HepG2 (cell line): ENCODE data around the gene METAP1D. TPM values are rescaled to one million over a fixed set of nuclear protein-coding genes. Genes with fewer than 3 reads are reported as not detected.

ENCODE experiments used
- ATAC-seq: fragments of 200-7000 bp; cut with Tn5 transposase; 3 replicates; pipeline ENCODE4 v1.9.1; 2020; ENCODE audit warnings: mild to moderate bottlenecking, moderate library complexity
- BruUV-seq: library from RNA; stranded (reverse); fragments of 400-500 nt; replicated peaks from 2 replicates; lab custom pipeline; 2021; lab: Mats Ljungman, UMichigan
- CTCF ChIA-PET: fragments of 300-600 bp; formaldehyde crosslinking; extraction: SDS; loops from one replicate; lab custom pipeline; 2021; ENCODE audit warnings: low total read pairs, inconsistent platforms, low intra/inter-chr PET ratio; lab: Yijun Ruan, JAX
- POLR2A ChIA-PET: fragments of 350-600 bp; sonication (Branson Sonifier 250); formaldehyde crosslinking; loops from one replicate; lab custom pipeline; 2020; ENCODE audit warnings: antibody characterized with exemption, inconsistent platforms; lab: Yijun Ruan, JAX
- DNase-seq: peaks from one replicate; pipeline ENCODE4 v3.0.0-alpha.2; 2015; ENCODE audit warnings: low spot score
- FAIRE-seq: peaks from 3 replicates; lab custom pipeline; 2011; peaks lifted over from hg19 to GRCh38; lab: Jason Lieb, UNC
- H2AFZ ChIP-seq: one replicate; pipeline ENCODE4 v1.6.1; 2011; ENCODE audit warnings: low read length, inconsistent platforms
- H3K27ac ChIP-seq: fragments of 300-600 bp; 3 replicates; pipeline ENCODE4 v1.8.0; 2011; ENCODE audit warnings: mixed run types, mild to moderate bottlenecking, mixed read lengths, low read length, inconsistent platforms; ENCODE audit not compliant: insufficient read depth; ENCODE audit errors: extremely low read length
- H3K27me3 ChIP-seq, 2 experiments: fragments of 200-600 bp in 1 of 2; 2 replicates in 1 of 2; 3 replicates in 1 of 2; pipeline versions ENCODE4 v1.6.0 to v1.8.0; 2011; ENCODE audit warnings: low read length in 2 of 2, mild to moderate bottlenecking in 2 of 2, moderate library complexity in 2 of 2, inconsistent platforms in 1 of 2; ENCODE audit not compliant: insufficient read depth in 2 of 2, control insufficient read depth in 1 of 2
- H3K36me3 ChIP-seq, 2 experiments: fragments of 200-600 bp in 1 of 2; replicated peaks in 1 of 2; 2 replicates in 1 of 2; 3 replicates in 1 of 2; pipeline versions ENCODE4 v1.5.1 to v1.8.0; 2011; ENCODE audit warnings: low read length in 2 of 2, inconsistent platforms in 1 of 2; ENCODE audit not compliant: insufficient read depth in 2 of 2, control insufficient read depth in 1 of 2
- H3K4me1 ChIP-seq: 2 replicates; pipeline ENCODE4 v1.5.1; 2012; ENCODE audit warnings: low read length, inconsistent platforms; ENCODE audit not compliant: insufficient read depth
- H3K4me2 ChIP-seq: 2 replicates; pipeline ENCODE4 v1.6.0; 2011; ENCODE audit warnings: low read depth, low read length, inconsistent platforms
- H3K4me3 ChIP-seq, 3 experiments: fragments of 200-600 bp in 1 of 3; sonication (generic), shearing (Covaris generic) in 1 of 3; replicated peaks in 1 of 3; 2 replicates each; pipeline ENCODE4 v1.5.1; 2011 to 2016; ENCODE audit warnings: low read length in 3 of 3, inconsistent platforms in 2 of 3, low read depth in 2 of 3, mild to moderate bottlenecking in 2 of 3, control low read depth in 1 of 3, mixed read lengths in 1 of 3; ENCODE audit not compliant: insufficient read depth in 1 of 3
- H3K79me2 ChIP-seq: one replicate; pipeline ENCODE4 v1.6.1; 2011; ENCODE audit warnings: low read length, inconsistent platforms; ENCODE audit not compliant: insufficient read depth
- H3K9ac ChIP-seq: 2 replicates; pipeline ENCODE4 v1.6.0; 2011; ENCODE audit warnings: mild to moderate bottlenecking, low read depth, low read length, inconsistent platforms; ENCODE audit not compliant: insufficient read depth
- H3K9me3 ChIP-seq: 2 replicates; pipeline ENCODE4 v1.5.1; 2012; ENCODE audit warnings: mild to moderate bottlenecking, low read length
- H4K20me1 ChIP-seq: 2 replicates; pipeline ENCODE4 v1.6.0; 2011; ENCODE audit warnings: inconsistent platforms, mild to moderate bottlenecking, low read length, moderate library complexity; ENCODE audit not compliant: insufficient read depth
- ARID5B ChIP-seq: IDR thresholded peaks from 2 replicates; pipeline ENCODE4 v1.4.0; 2020; ENCODE audit warnings: mild to moderate bottlenecking, missing genetic modification reagents
- CEBPG ChIP-seq: IDR thresholded peaks from 2 replicates; pipeline ENCODE4 v1.6.1; 2016
- FOXA3 ChIP-seq: IDR thresholded peaks from 2 replicates; pipeline ENCODE4 v1.6.1; 2016; ENCODE audit warnings: missing genetic modification reagents, missing compliant biosample characterization
- FOXM1 ChIP-seq: sonication (generic); formaldehyde crosslinking; IDR thresholded peaks from 2 replicates; pipeline ENCODE4 v1.5.0; 2020; ENCODE audit warnings: missing genetic modification reagents
- FOXP1 ChIP-seq, 2 experiments: fragments of 450-650 bp in 1 of 2; IDR thresholded peaks; 2 replicates each; pipeline ENCODE4 v1.6.1; 2017 to 2018; ENCODE audit warnings: antibody characterized with exemption in 1 of 2
- GATAD2A ChIP-seq: IDR thresholded peaks from 2 replicates; pipeline ENCODE4 v1.6.1; 2016
- HMG20A ChIP-seq: IDR thresholded peaks from 2 replicates; pipeline ENCODE4 v1.6.1; 2016; ENCODE audit warnings: borderline replicate concordance
- LCORL ChIP-seq, 2 experiments: fragments of 450-650 bp in 1 of 2; sonication (generic) in 1 of 2; formaldehyde crosslinking in 1 of 2; IDR thresholded peaks; 2 replicates each; pipeline versions ENCODE4 v1.5.0 to v1.6.1; 2017 to 2020; ENCODE audit warnings: antibody characterized with exemption in 1 of 2, missing genetic modification reagents in 1 of 2
- MIXL1 ChIP-seq: IDR thresholded peaks from 2 replicates; pipeline ENCODE4 v1.6.1; 2016
- RXRB ChIP-seq: IDR thresholded peaks from 2 replicates; pipeline ENCODE4 v1.6.1; 2016; ENCODE audit warnings: borderline replicate concordance, missing genetic modification reagents, missing compliant biosample characterization
- SAP130 ChIP-seq: IDR thresholded peaks from 2 replicates; pipeline ENCODE4 v1.6.1; 2016; ENCODE audit warnings: low read depth
- SOX13 ChIP-seq, 3 experiments: fragments of 450-650 bp in 1 of 3; sonication (generic) in 1 of 3; formaldehyde crosslinking in 1 of 3; IDR thresholded peaks in 2 of 3; conservative IDR thresholded peaks in 1 of 3; 2 replicates each; pipeline versions ENCODE4 v1.5.0 to v1.6.1; 2016 to 2020; ENCODE audit warnings: antibody characterized with exemption in 1 of 3, mild to moderate bottlenecking in 1 of 3, missing compliant biosample characterization in 1 of 3, missing genetic modification reagents in 1 of 3, moderate library complexity in 1 of 3
- SOX5 ChIP-seq: IDR thresholded peaks from 2 replicates; pipeline ENCODE4 v1.6.1; 2016; ENCODE audit warnings: borderline replicate concordance
- SOX6 ChIP-seq, 2 experiments: fragments of 450-650 bp in 1 of 2; sonication (generic) in 1 of 2; formaldehyde crosslinking in 1 of 2; IDR thresholded peaks; 2 replicates each; pipeline versions ENCODE4 v1.4.0 to v1.6.1; 2017 to 2020; ENCODE audit warnings: antibody characterized with exemption in 1 of 2, mild to moderate bottlenecking in 1 of 2, missing genetic modification reagents in 1 of 2
- ZBTB3 ChIP-seq: sonication (generic); formaldehyde crosslinking; IDR thresholded peaks from 2 replicates; pipeline ENCODE4 v1.4.0; 2020; ENCODE audit warnings: low read depth, mild to moderate bottlenecking, moderate library complexity, missing genetic modification reagents, borderline replicate concordance
- ZKSCAN8 ChIP-seq: IDR thresholded peaks from 2 replicates; pipeline ENCODE4 v1.6.1; 2016; ENCODE audit warnings: borderline replicate concordance, missing genetic modification reagents, missing compliant biosample characterization
- ZNF350 ChIP-seq: sonication (generic); formaldehyde crosslinking; IDR thresholded peaks from 2 replicates; pipeline ENCODE4 v1.4.0; 2020; ENCODE audit warnings: mild to moderate bottlenecking, low read depth, missing genetic modification reagents, borderline replicate concordance
- WGBS: methylation state at CpG from one replicate; pipeline ENCODE4 v1.1.6; 2017; ENCODE audit warnings: low lambda C conversion rate; 5-methylcytosine and 5-hydroxymethylcytosine counted together
- in situ Hi-C: cut with HindIII; loops from 2 replicates; pipeline ENCODE4 v1.10.0; 2017; ENCODE audit warnings: low pct_unique_long_range_greater_than_20kb; ENCODE audit not compliant: extremely low pct_ligation_motif_present
- intact Hi-C: fragments of 100-400 bp; cut with micrococcal nuclease; formaldehyde crosslinking; loops from one replicate; pipeline ENCODE4 v1.10.0; 2022; ENCODE audit not compliant: unreplicated experiment
- polyA plus RNA-seq, 8 experiments: library from polyadenylated mRNA; depleted of rRNA in 3 of 8; stranded (reverse) in 7 of 8; unstranded in 1 of 8; fragments of >200 nt; fragmentation: Illumina TruSeq in 4 of 8; extraction: Trizol in 4 of 8; gene quantifications; 2 replicates each; pipeline versions ENCODE4 v1.2.1 to v1.2.3, GENCODE V29; 2011 to 2016; ENCODE audit warnings: low read depth in 4 of 8, missing spikeins in 1 of 8, mixed read lengths in 1 of 8; ENCODE audit not compliant: insufficient read depth in 1 of 8
- total RNA-seq, 5 experiments: library from RNA; depleted of rRNA; stranded (reverse); fragments of >200 nt; fragmentation: Illumina TruSeq; extraction: Trizol; gene quantifications; 2 replicates each; pipeline ENCODE4 v1.2.3, GENCODE V29; 2016; ENCODE audit warnings: low read depth in 1 of 5
- TF ChIP-seq, protein P1 (sequence below), 2 experiments: fragments of 450-650 bp in 1 of 2; sonication (generic) in 1 of 2; formaldehyde crosslinking; IDR thresholded peaks; 2 replicates each; pipeline versions ENCODE4 v1.5.0 to v1.8.0; 2020 to 2022; ENCODE audit warnings: mild to moderate bottlenecking in 1 of 2, missing genetic modification reagents in 1 of 2

Gene METAP1D
- total and polyA plus RNA-seq, 2 of the 13 experiments (the other 11 are each of a cell fraction or from before 2014, with no cell fraction given), result 14.7 to 21.6 TPM

DNA sequence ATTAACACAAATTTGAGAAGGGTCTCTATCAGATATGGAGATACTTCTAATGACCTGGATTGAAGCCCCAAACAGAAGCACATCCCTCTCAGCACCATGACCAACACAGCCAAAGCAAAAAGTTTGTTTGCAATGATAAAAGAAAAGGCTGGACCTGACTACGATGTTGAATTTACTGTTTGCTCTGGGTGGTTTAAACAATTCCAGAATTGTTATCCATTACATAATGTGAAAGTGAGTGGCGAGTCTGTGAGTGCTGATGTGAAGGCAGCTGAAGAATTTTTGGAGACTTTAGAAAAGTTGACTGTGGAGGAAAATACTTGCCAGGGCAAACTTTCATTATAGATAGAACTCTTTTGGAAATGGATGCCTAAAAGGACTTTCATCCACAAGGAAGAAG is 120.4 kb downstream of the METAP1D start:
- Histone ChIP-seq H3K9me3 (no peaks in the 10 kb centered on the region), H3K27ac (no peak overlapping the region), H3K36me3 (no peaks in the 10 kb centered on the region), H3K9ac (no peak overlapping the region), H4K20me1 (no peaks in the 10 kb centered on the region), H3K4me2 (0 out of 2 replicates have a peak overlapping the region, but pooled peaks have one; percentile 32), H2AFZ (no peak overlapping the region), H3K27me3 (no peaks in the 10 kb centered on the region), H3K4me1 (peaks cover 38% of the 10 kb centered on the region), H3K79me2 (no peaks in the 10 kb centered on the region), H3K4me3 (no peak overlapping the region)
- 0% methylated on average over 2 of the region's 2 CpGs for WGBS
- no TSS peak for BruUV-seq
- ATAC-seq (no peak), DNase-seq (peak; percentile 60), FAIRE-seq (no peak)
- TF ChIP-seq ZNF350 (CRISPR knock-in tag) (no peak), CEBPG (CRISPR knock-in tag) (0 out of 2 replicates have a peak, but pooled peaks have one; percentile 3), ARID5B (CRISPR knock-in tag) (peak; percentile 72), SOX13 (IDR thresholded peaks at IDR 0.05) (no peak), SOX13 (CRISPR knock-in tag; conservative IDR thresholded peaks at IDR 0.05 in 1 of 2, IDR thresholded peaks at IDR 0.05 in 1 of 2) (peak in 1 of 2 experiments; percentile 89; a peak in 2 of 4 replicates), LCORL (IDR thresholded peaks at IDR 0.05) (0 out of 2 replicates have a peak, but pooled peaks have one; percentile 38), LCORL (CRISPR knock-in tag; IDR thresholded peaks at IDR 0.05) (no peak), ZKSCAN8 (0 out of 2 replicates have a peak, but pooled peaks have one; percentile 40), SOX6 (IDR thresholded peaks at IDR 0.05) (no peak), SOX6 (CRISPR knock-in tag; IDR thresholded peaks at IDR 0.05) (peak; percentile 76), SOX5 (CRISPR knock-in tag) (peak; percentile 88; the same call in 1 of the 2 replicates), HMG20A (CRISPR knock-in tag) (peak; percentile 55; the same call in 1 of the 2 replicates), MIXL1 (CRISPR knock-in tag) (no peak), FOXA3 (peak; percentile 28; the same call in 1 of the 2 replicates), FOXP1 (IDR thresholded peaks at IDR 0.05) (no peak), FOXP1 (CRISPR knock-in tag; IDR thresholded peaks at IDR 0.05) (peak; percentile 43; the same call in 1 of the 2 replicates), GATAD2A (peak; percentile 34; the same call in 1 of the 2 replicates), SAP130 (CRISPR knock-in tag) (peak; percentile 37; the same call in 1 of the 2 replicates), ZBTB3 (no peak), FOXM1 (CRISPR knock-in tag) (no peak), RXRB (CRISPR knock-in tag) (peak; percentile 21; the same call in 1 of the 2 replicates)
- TF ChIP-seq, protein P1, sequence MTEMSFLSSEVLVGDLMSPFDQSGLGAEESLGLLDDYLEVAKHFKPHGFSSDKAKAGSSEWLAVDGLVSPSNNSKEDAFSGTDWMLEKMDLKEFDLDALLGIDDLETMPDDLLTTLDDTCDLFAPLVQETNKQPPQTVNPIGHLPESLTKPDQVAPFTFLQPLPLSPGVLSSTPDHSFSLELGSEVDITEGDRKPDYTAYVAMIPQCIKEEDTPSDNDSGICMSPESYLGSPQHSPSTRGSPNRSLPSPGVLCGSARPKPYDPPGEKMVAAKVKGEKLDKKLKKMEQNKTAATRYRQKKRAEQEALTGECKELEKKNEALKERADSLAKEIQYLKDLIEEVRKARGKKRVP (CRISPR knock-in tag; IDR thresholded peaks at IDR 0.05), result 0 out of 4 replicates have a peak, but pooled peaks of 1 of the 2 experiments have one; percentile 41
- intact Hi-C loops, result no loop called here
- in situ Hi-C loops, result no loop called here
- ChIA-PET POLR2A (interaction anchor here (1.6 kb wide), 1 partner anchor 17 kb away, joined by 5 read pairs; the partner anchor contains the start of gene DLX2), CTCF (no interaction called here)
